Adipocyte (in vitro differentiated cells): ENCODE data around the gene HRH1.
"Not testable (repeated sequence)": the region's sequence is repeated elsewhere in the genome, so short reads cannot be mapped to it uniquely, and the experiment has no call there.

Source experiments
- DNase-seq: peaks from one replicate; pipeline ENCODE4 v3.0.0-alpha.2; 2015; ENCODE audit warnings: low read depth
- H3K27me3 ChIP-seq: replicated peaks from 2 replicates; pipeline ENCODE4 v1.7.0; 2013; ENCODE audit warnings: mild to moderate bottlenecking, low read length, moderate library complexity; ENCODE audit not compliant: control insufficient read depth, insufficient read depth
- H3K36me3 ChIP-seq: 2 replicates; pipeline ENCODE4 v1.7.0; 2013; ENCODE audit warnings: low read length, mild to moderate bottlenecking, moderate library complexity; ENCODE audit not compliant: control insufficient read depth, insufficient read depth, severe bottlenecking
- H3K4me1 ChIP-seq: 2 replicates; pipeline ENCODE4 v1.7.0; 2013; ENCODE audit warnings: mild to moderate bottlenecking, low read length, moderate library complexity; ENCODE audit not compliant: control insufficient read depth, insufficient read depth
- H3K4me3 ChIP-seq: 2 replicates; pipeline ENCODE4 v1.7.0; 2013; ENCODE audit warnings: mild to moderate bottlenecking, low read length, moderate library complexity
- H3K9ac ChIP-seq: 2 replicates; pipeline ENCODE4 v1.7.0; 2013; ENCODE audit warnings: mild to moderate bottlenecking, low read length, moderate library complexity
- H3K9me3 ChIP-seq: 2 replicates; pipeline ENCODE4 v1.7.0; 2013; ENCODE audit warnings: mild to moderate bottlenecking, low read length, moderate library complexity; ENCODE audit not compliant: control insufficient read depth

HRH1 gene

GRCh38 chr3:11212784-11213183, 58.5 kb downstream of the HRH1 start:
- no peaks in the 10 kb centered on the region for H3K9me3 ChIP-seq
- no peaks in the 10 kb centered on the region for H3K27me3 ChIP-seq
- no peak overlapping the region for H3K9ac ChIP-seq
- no peaks in the 10 kb centered on the region for H3K36me3 ChIP-seq
- no peak overlapping the region for H3K4me3 ChIP-seq
- peaks cover 26% of the 10 kb centered on the region for H3K4me1 ChIP-seq
- no peak for DNase-seq

- Histone ChIP-seq H3K36me3 (no peaks in the 10 kb centered on the region), H3K9me3 (no peaks in the 10 kb centered on the region), H3K4me3 (no peak overlapping the region), H3K4me1 (peaks cover 18% of the 10 kb centered on the region), H3K27me3 (no peaks in the 10 kb centered on the region), H3K9ac (no peak overlapping the region)
- DNase-seq, result no peak
These were observed 59.6 kb downstream of the HRH1 start for GRCh38 chr3:11213810-11214450.

- H3K4me3 ChIP-seq, result no peak overlapping the region
- no peaks in the 10 kb centered on the region for H3K27me3 ChIP-seq
- no peaks in the 10 kb centered on the region for H3K9me3 ChIP-seq
- no peaks in the 10 kb centered on the region for H3K36me3 ChIP-seq
- H3K4me1 ChIP-seq, result peaks cover 18% of the 10 kb centered on the region
- no peak for DNase-seq
- no peak overlapping the region for H3K9ac ChIP-seq
These were observed 60.2 kb downstream of the HRH1 start for GRCh38 chr3:11214451-11214978.

- H3K4me1 ChIP-seq, H3K4me3 ChIP-seq, H3K27me3 ChIP-seq, H3K9ac ChIP-seq, H3K36me3 ChIP-seq, H3K9me3 ChIP-seq, DNase-seq: not testable (repeated sequence)
These were observed 63.1 kb downstream of the HRH1 start for GRCh38 chr3:11217370-11217769.

GRCh38 chr3:11220230-11220629, 65.9 kb downstream of the HRH1 start:
- no peaks in the 10 kb centered on the region for H3K27me3 ChIP-seq

GRCh38 chr3:11221818-11222415, 67.6 kb downstream of the HRH1 start:
- peaks cover 13% of the 10 kb centered on the region for H3K4me1 ChIP-seq
- H3K27me3 ChIP-seq, result no peaks in the 10 kb centered on the region
- H3K9ac ChIP-seq, result no peak overlapping the region
- no peak overlapping the region for H3K4me3 ChIP-seq
- peak; percentile 25 for DNase-seq
- no peaks in the 10 kb centered on the region for H3K9me3 ChIP-seq
- H3K36me3 ChIP-seq, result no peaks in the 10 kb centered on the region

More at GRCh38 chr3:11220230-11220629, 65.9 kb downstream of the HRH1 start:
- no peak overlapping the region for H3K4me3 ChIP-seq
- H3K4me1 ChIP-seq, result peaks cover 6% of the 10 kb centered on the region
- no peak overlapping the region for H3K9ac ChIP-seq
- no peaks in the 10 kb centered on the region for H3K9me3 ChIP-seq
- DNase-seq, result no peak
- no peaks in the 10 kb centered on the region for H3K36me3 ChIP-seq

GRCh38 chr3:11224010-11224409, 69.7 kb downstream of the HRH1 start:
- H3K9ac ChIP-seq, result no peak overlapping the region
- no peaks in the 10 kb centered on the region for H3K36me3 ChIP-seq
- no peaks in the 10 kb centered on the region for H3K27me3 ChIP-seq
- H3K9me3 ChIP-seq, result no peaks in the 10 kb centered on the region
- no peak for DNase-seq
- no peak overlapping the region for H3K4me3 ChIP-seq
- H3K4me1 ChIP-seq, result peaks cover 16% of the 10 kb centered on the region

DNA sequence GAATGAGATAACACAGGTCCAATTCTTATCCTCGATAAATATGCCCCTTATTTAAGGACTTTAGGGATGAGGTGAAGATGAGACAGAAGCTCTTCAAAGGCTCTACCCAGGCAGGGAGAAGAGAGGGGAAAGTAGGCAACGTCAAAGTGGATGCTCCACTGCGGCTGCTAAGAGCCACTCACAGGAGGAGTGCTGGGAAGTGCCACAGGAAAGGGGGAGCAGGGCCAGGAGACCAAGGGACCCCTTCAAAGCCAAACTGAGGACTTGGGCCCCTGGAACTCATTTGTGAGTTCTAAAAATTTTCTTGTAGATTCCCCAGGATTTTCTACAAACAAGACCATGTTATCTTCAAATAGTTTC, 70.6 kb downstream of the HRH1 start:
- Histone ChIP-seq H3K27me3 (no peaks in the 10 kb centered on the region), H3K36me3 (no peaks in the 10 kb centered on the region), H3K4me3 (peak overlapping the region; percentile 69), H3K4me1 (peaks cover 16% of the 10 kb centered on the region), H3K9me3 (no peaks in the 10 kb centered on the region), H3K9ac (peak overlapping the region; percentile 48)
- no peak for DNase-seq

DNA sequence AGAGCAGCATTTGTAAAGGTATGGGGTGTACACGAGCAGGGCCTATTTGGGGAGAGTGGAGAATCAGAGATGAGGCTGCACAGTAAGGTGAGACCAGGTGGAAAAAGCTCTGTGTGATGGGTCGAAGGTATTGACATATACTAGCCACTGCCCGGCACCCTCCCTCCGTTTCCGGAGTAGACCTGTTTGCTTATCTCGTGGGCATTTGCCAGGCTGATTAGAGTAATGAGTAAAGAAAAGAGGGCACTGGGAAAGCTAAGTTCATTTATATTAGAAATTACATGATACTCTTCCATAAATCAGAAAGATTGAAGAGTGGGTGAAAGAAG, 71.7 kb downstream of the HRH1 start:
- DNase-seq, result no peak
- H3K27me3 ChIP-seq, result no peaks in the 10 kb centered on the region
- H3K4me3 ChIP-seq, result peak overlapping the region; percentile 69
- H3K4me1 ChIP-seq, result peaks cover 16% of the 10 kb centered on the region
- no peaks in the 10 kb centered on the region for H3K9me3 ChIP-seq
- H3K36me3 ChIP-seq, result no peaks in the 10 kb centered on the region
- peak overlapping the region; percentile 48 for H3K9ac ChIP-seq

GRCh38 chr3:11228041-11228440, 73.7 kb downstream of the HRH1 start:
- no peak overlapping the region for H3K4me3 ChIP-seq
- no peaks in the 10 kb centered on the region for H3K36me3 ChIP-seq
- H3K4me1 ChIP-seq, result peaks cover 16% of the 10 kb centered on the region
- H3K9me3 ChIP-seq, result no peaks in the 10 kb centered on the region
- peak; percentile 15 for DNase-seq
- H3K27me3 ChIP-seq, result no peaks in the 10 kb centered on the region
- H3K9ac ChIP-seq, result no peak overlapping the region

DNA sequence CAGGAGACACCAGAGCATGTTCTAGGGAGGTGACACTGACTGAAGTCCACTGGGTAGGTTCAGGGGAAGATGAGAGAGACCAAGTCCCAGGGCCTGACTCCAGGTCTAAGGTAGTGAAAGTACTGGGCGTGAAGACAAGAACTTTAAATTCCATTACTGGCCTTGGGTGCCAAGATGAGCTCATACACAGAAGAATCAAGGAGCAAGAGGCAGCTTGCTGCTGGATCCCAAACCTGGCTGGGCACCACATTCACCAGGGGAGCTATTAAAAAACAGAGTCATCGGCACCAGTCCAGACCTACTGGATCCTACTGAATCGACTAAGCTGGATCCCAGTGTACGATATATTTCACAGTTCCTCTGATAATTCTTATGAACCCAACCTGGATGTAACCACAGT, 75.8 kb downstream of the HRH1 start:
- no peaks in the 10 kb centered on the region for H3K9me3 ChIP-seq
- H3K36me3 ChIP-seq, result no peaks in the 10 kb centered on the region
- peaks cover 12% of the 10 kb centered on the region for H3K4me1 ChIP-seq
- DNase-seq, result no peak
- H3K4me3 ChIP-seq, result no peak overlapping the region
- no peak overlapping the region for H3K9ac ChIP-seq
- H3K27me3 ChIP-seq, result no peaks in the 10 kb centered on the region

- Histone ChIP-seq H3K27me3 (no peaks in the 10 kb centered on the region), H3K4me3 (no peak overlapping the region), H3K9ac (no peak overlapping the region), H3K36me3 (no peaks in the 10 kb centered on the region), H3K4me1 (peaks cover 5% of the 10 kb centered on the region), H3K9me3 (no peaks in the 10 kb centered on the region)
- no peak for DNase-seq
These were observed 76.5 kb downstream of the HRH1 start for GRCh38 chr3:11230832-11231231.
